Suprapubic skin (tissue), 4 donors: Measurements from ENCODE around the gene FGFR3.

Experiments
- CTCF ChIP-seq, 2 donors: fragments of 200-600 bp in 1 of 2; fragments of 450-650 bp in 1 of 2; sonication (generic) in 1 of 2; IDR thresholded peaks; one replicate each; pipeline ENCODE4 v1.5.1; 2016 to 2019; ENCODE audit warnings: antibody characterized with exemption in 2 of 2, mild to moderate bottlenecking in 1 of 2, moderate library complexity in 1 of 2
- EP300 ChIP-seq: sonication (generic); formaldehyde crosslinking; IDR thresholded peaks from one replicate; pipeline ENCODE4 v1.6.1; 2017; ENCODE audit warnings: antibody characterized with exemption
- POLR2A ChIP-seq, 2 donors: fragments of 450-650 bp; IDR thresholded peaks; one replicate each; pipeline ENCODE4 v1.6.1; 2017; ENCODE audit warnings: antibody characterized with exemption in 2 of 2, mild to moderate bottlenecking in 2 of 2, moderate library complexity in 2 of 2
- POLR2AphosphoS5 ChIP-seq, 3 donors: sonication (generic); formaldehyde crosslinking; IDR thresholded peaks; one replicate each; pipeline ENCODE4 v1.6.1; 2017; ENCODE audit warnings: antibody characterized with exemption in 3 of 3

GRCh38 chr4:1785592-1785991 is 7.5 kb upstream of the FGFR3 start:
- TF ChIP-seq CTCF (IDR thresholded peaks at IDR 0.05), result no peak
- no peak for TF ChIP-seq POLR2A (IDR thresholded peaks at IDR 0.05)
- TF ChIP-seq POLR2AphosphoS5 (IDR thresholded peaks at IDR 0.05), result no peak
- TF ChIP-seq EP300, result no peak
